Esophagus squamous epithelium (tissue), 4 donors: ENCODE measurements around the gene SLC6A7.

Experiments used
- POLR2A ChIP-seq, 4 donors: fragments of 450-650 bp; IDR thresholded peaks; one replicate each; pipeline ENCODE4 v1.6.1; 2017; ENCODE audit warnings: antibody characterized with exemption in 4 of 4, mild to moderate bottlenecking in 4 of 4, moderate library complexity in 3 of 4
- TF ChIP-seq, protein P1 (sequence below), 6 experiments: fragments of 450-650 bp in 4 of 6; fragments of 200-600 bp in 2 of 6; sonication (generic) in 2 of 6; IDR thresholded peaks; one replicate each; pipeline ENCODE4 v1.5.1; 2016 to 2019; ENCODE audit warnings: antibody characterized with exemption in 6 of 6, mild to moderate bottlenecking in 4 of 6, moderate library complexity in 4 of 6

DNA sequence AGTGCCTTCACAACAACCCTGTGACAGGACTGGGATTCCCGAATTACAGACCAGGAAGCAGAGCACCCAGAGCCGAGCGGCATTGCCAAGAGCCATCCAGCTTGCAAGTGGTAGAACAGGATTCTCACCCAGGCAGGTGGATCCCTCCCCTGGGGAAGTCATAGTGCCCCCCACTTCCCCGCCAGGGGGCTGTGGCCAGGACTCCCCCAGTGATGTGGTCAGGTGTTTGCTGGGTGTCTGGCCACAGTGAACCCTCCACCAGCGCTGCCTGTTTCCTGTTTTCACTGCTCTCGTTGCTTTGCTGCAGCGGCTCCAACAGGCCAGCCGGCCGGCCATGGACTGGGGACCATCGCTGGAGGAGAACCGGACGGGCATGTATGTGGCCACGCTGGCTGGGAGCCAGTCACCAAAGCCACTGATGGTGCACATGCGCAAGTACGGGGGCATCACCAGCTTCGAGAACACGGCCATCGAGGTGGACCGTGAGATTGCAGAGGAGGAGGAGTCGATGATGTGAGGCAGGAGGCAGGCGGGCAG, 19.3 kb downstream of the SLC6A7 start:
- TF ChIP-seq, protein P1, sequence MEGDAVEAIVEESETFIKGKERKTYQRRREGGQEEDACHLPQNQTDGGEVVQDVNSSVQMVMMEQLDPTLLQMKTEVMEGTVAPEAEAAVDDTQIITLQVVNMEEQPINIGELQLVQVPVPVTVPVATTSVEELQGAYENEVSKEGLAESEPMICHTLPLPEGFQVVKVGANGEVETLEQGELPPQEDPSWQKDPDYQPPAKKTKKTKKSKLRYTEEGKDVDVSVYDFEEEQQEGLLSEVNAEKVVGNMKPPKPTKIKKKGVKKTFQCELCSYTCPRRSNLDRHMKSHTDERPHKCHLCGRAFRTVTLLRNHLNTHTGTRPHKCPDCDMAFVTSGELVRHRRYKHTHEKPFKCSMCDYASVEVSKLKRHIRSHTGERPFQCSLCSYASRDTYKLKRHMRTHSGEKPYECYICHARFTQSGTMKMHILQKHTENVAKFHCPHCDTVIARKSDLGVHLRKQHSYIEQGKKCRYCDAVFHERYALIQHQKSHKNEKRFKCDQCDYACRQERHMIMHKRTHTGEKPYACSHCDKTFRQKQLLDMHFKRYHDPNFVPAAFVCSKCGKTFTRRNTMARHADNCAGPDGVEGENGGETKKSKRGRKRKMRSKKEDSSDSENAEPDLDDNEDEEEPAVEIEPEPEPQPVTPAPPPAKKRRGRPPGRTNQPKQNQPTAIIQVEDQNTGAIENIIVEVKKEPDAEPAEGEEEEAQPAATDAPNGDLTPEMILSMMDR (IDR thresholded peaks at IDR 0.05), result no peak
- no peak for TF ChIP-seq POLR2A (IDR thresholded peaks at IDR 0.05)
